ENCODE data around the gene MACROD2.

MACROD2 gene

DNA sequence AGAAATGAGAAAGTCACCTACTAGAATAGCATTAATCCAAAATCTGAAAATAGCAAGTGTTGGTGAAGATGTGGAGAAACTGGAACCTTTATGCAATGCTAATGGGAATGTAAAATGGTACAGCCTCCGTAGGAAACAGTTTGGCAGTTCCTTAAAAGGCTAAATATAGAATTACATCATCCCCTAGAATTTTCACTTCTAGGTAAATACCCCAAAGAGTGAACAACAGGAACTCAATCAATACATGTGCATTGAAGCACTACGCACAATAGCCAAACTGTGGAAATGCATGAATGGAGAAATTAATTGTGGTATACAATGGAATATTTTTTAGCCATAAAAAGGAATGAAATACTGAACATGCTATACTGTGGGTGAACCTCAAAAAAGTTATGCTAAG lies 1324.1 kb downstream of the MACROD2 start:
- no peak overlapping the region for H3K4me3 ChIP-seq (replicated peaks; ENCODE audit: low read depth, low read length)
- TF ChIP-seq, protein P1, sequence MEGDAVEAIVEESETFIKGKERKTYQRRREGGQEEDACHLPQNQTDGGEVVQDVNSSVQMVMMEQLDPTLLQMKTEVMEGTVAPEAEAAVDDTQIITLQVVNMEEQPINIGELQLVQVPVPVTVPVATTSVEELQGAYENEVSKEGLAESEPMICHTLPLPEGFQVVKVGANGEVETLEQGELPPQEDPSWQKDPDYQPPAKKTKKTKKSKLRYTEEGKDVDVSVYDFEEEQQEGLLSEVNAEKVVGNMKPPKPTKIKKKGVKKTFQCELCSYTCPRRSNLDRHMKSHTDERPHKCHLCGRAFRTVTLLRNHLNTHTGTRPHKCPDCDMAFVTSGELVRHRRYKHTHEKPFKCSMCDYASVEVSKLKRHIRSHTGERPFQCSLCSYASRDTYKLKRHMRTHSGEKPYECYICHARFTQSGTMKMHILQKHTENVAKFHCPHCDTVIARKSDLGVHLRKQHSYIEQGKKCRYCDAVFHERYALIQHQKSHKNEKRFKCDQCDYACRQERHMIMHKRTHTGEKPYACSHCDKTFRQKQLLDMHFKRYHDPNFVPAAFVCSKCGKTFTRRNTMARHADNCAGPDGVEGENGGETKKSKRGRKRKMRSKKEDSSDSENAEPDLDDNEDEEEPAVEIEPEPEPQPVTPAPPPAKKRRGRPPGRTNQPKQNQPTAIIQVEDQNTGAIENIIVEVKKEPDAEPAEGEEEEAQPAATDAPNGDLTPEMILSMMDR (IDR thresholded peaks at IDR 0.05; ENCODE audit: low read depth, low read length, missing control alignments): no peak
- no peak for DNase-seq (ENCODE audit: extremely low read depth, low read depth)

DNA sequence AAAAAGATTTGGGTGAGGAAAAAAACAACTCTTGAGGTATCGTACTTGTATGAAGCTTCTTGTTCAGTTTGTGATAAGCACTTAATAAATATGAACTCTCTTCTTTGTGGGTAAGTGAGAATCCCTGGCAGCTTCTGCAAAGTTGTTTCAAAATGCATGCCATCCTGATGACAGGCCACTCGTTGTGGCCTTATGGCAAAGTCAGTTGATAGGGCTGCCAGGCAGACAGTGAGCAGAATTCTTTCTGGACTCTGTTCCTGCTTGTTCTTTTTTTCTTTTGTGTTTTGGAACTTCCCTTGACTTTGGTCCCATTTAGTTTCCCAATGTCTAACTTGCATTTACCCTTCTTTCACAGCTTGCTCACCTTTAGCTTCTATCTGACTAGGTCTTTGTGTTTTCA lies 1325.6 kb downstream of the MACROD2 start:
- DNase-seq (ENCODE audit: extremely low read depth, low read depth): no peak
- TF ChIP-seq, protein P1 (IDR thresholded peaks at IDR 0.05; ENCODE audit: low read depth, low read length, missing control alignments): no peak
- no peak overlapping the region for H3K4me3 ChIP-seq (replicated peaks; ENCODE audit: low read depth, low read length)

DNA sequence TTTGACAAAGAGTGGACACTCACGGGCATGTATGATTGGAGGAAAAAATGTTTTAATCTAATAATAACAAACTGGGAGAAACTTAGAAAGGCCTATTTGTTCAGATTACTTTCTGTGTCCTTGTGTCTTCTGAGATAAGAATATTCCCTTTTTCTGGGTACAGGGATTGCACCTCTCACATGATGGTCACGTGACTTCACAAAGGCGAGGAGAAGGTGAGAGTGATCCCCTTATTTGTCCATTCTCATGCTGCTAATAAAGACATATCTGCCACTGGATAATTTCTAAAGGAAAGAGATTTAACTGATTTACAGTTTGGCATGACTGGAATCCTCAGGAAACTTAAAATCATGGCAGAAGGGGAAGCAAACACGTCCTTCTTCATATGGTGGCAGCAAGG lies 1331.8 kb downstream of the MACROD2 start:
- no peak for DNase-seq (ENCODE audit: extremely low read depth, low read depth)
- no peak overlapping the region for H3K4me3 ChIP-seq (replicated peaks; ENCODE audit: low read depth, low read length)
- TF ChIP-seq, protein P1 (IDR thresholded peaks at IDR 0.05; ENCODE audit: low read depth, low read length, missing control alignments): no peak

DNA sequence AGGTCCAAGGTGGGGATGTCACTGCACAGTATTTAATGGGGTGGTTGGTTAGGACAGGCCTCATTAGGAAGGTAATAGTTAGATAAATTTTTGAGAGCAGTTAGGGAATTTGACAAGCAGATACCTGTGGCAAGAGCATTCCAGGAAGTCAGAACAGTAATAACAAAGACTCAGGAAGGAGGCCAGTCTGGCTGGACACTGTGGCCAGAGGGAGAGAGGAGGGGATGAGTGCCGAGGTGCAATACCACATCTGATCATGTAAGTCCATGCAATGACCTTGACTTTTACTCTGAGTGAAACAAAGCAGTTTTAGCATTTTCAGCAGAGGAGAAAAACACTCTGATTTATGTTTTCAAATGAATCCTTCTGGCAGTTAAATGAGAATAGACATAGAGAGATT lies 1332.8 kb downstream of the MACROD2 start:
- H3K4me3 ChIP-seq (replicated peaks; ENCODE audit: low read depth, low read length): no peak overlapping the region
- TF ChIP-seq, protein P1 (IDR thresholded peaks at IDR 0.05; ENCODE audit: low read depth, low read length, missing control alignments): no peak
- DNase-seq (ENCODE audit: extremely low read depth, low read depth): no peak

DNA sequence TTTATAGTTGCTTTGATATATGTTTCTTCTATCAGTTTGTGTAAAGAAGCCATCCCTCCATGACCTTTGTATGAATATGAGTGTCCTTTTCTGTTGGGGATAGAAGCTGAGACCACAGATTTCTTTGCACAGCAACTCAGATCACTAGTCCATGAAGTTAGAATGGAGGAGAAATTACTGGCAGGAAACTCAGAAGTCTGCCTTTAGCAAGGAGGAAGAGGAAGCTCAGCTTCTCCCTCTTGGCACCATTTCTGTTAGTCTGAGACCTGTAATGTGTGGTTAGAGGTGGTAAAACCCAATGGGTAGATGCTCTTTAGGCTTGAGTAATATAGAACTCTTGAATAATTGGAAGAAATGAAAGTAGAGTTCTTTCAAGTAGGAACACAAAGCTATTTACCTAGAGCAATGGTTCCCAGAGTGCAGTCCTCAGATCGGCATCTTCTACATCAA lies 1337.4 kb downstream of the MACROD2 start:
- no peak overlapping the region for H3K4me3 ChIP-seq (replicated peaks; ENCODE audit: low read depth, low read length)
- no peak for DNase-seq (ENCODE audit: extremely low read depth, low read depth)
- TF ChIP-seq, protein P1 (IDR thresholded peaks at IDR 0.05; ENCODE audit: low read depth, low read length, missing control alignments): no peak

DNA sequence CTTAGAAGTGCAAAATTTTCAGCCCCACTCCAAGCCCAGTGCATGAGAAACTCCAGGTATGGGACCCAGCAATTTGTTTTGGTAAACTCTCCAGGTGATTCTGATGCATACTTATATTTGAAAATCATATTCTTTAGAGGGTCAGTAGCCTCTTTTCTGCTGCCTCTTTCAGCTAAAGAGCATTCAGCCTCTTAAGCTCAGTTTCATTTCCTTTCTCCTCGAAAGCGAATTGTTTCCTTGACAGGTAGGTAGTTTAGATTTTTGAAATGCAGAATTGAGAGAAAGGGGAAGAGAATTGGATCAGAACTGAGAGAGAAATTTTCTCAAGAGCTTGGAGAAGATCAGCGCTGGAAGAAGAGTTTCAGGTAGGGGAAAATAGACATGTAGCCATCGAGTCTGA lies 1337.9 kb downstream of the MACROD2 start:
- TF ChIP-seq, protein P1 (IDR thresholded peaks at IDR 0.05; ENCODE audit: low read depth, low read length, missing control alignments): no peak
- DNase-seq (ENCODE audit: extremely low read depth, low read depth): no peak
- no peak overlapping the region for H3K4me3 ChIP-seq (replicated peaks; ENCODE audit: low read depth, low read length)

DNA sequence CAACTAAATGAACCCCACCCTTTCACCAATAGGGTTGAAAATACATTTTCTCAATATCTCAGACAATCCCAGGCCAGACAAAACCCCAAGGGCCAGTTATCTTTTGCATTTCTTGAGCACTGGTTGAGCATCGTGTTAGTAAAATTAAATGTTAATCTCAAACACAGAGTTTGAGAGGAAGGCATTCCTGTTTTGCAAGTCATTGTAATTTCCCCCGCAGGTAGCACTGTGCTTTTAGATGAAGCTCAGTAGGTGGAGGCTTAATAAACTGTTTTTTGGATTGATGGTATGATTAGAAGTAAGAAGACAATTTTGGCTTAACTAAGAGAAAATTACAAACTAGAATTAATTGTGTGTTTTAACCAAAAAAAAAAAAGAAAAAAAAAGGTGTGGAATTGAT lies 1340.7 kb downstream of the MACROD2 start:
- DNase-seq (ENCODE audit: extremely low read depth, low read depth): no peak
- H3K4me3 ChIP-seq (replicated peaks; ENCODE audit: low read depth, low read length): no peak overlapping the region
- TF ChIP-seq, protein P1 (IDR thresholded peaks at IDR 0.05; ENCODE audit: low read depth, low read length, missing control alignments): no peak

All from HFF-Myc (cell line).